OCI-LY3 (cell line): ENCODE results near the gene ATP6V1D.

Experiments
- H2AFZ ChIP-seq: fragments of 200-600, 300-600 bp; shearing (Covaris generic); 2 replicates; pipeline ENCODE4 v1.6.0; 2014; ENCODE audit warnings: antibody characterized with exemption, low read depth, low read length
- H3K27ac ChIP-seq: fragments of 200-600, 300-600 bp; sonication (generic); 2 replicates; pipeline ENCODE4 v1.5.1; 2014; ENCODE audit warnings: mild to moderate bottlenecking, low read length, moderate library complexity, mixed read lengths
- H3K27me3 ChIP-seq: fragments of 200-600, 300-600 bp; sonication (generic); 2 replicates; pipeline ENCODE4 v1.6.1; 2014; ENCODE audit warnings: low read depth, low read length, mixed read lengths
- H3K36me3 ChIP-seq: fragments of 200-600, 300-600 bp; sonication (generic); replicated peaks from 2 replicates; pipeline ENCODE3; 2014; ENCODE audit warnings: low read depth, low read length, mixed read lengths
- H3K4me1 ChIP-seq: fragments of 300-600, 200-600 bp; sonication (generic); 2 replicates; pipeline ENCODE4 v1.6.1; 2014; ENCODE audit warnings: low read length, mixed read lengths
- H3K4me2 ChIP-seq: fragments of 200-600, 300-600 bp; sonication (generic); 2 replicates; pipeline ENCODE4 v1.6.1; 2014; ENCODE audit warnings: low read length, mixed read lengths
- H3K4me3 ChIP-seq: fragments of 300-600, 200-600 bp; sonication (generic); 2 replicates; pipeline ENCODE4 v1.5.1; 2014; ENCODE audit warnings: antibody characterized with exemption, mild to moderate bottlenecking, low read length, moderate library complexity
- H3K79me2 ChIP-seq: fragments of 300-600, 200-600 bp; shearing (Covaris generic); 2 replicates; pipeline ENCODE4 v1.6.1; 2014; ENCODE audit warnings: mild to moderate bottlenecking, low read length, mixed read lengths
- H3K9ac ChIP-seq: fragments of 300-600, 200-600 bp; shearing (Covaris generic); 2 replicates; pipeline ENCODE4 v1.6.0; 2014; ENCODE audit warnings: mild to moderate bottlenecking, low read length, moderate library complexity
- H3K9me3 ChIP-seq: fragments of 200-600, 300-600 bp; shearing (Covaris generic); 2 replicates; pipeline ENCODE4 v1.6.1; 2014; ENCODE audit warnings: low read length, mixed read lengths; ENCODE audit not compliant: insufficient read depth
- H4K20me1 ChIP-seq: fragments of 200-600, 300-600 bp; sonication (generic); 2 replicates; pipeline ENCODE4 v1.6.1; 2016; ENCODE audit warnings: low read length, mixed read lengths; ENCODE audit not compliant: insufficient read depth
- CTCF ChIP-seq: fragments of 200-600, 300-600 bp; sonication (generic); IDR thresholded peaks from 2 replicates; pipeline ENCODE4 v1.5.1; 2014; ENCODE audit warnings: antibody characterized with exemption, low read length, low read depth
- EZH2phosphoT487 ChIP-seq: fragments of 200-600 bp; shearing (Covaris generic); IDR thresholded peaks from 2 replicates; pipeline ENCODE4 v1.6.1; 2018; ENCODE audit warnings: antibody characterized with exemption, mixed run types, low read depth

ATP6V1D gene

DNA sequence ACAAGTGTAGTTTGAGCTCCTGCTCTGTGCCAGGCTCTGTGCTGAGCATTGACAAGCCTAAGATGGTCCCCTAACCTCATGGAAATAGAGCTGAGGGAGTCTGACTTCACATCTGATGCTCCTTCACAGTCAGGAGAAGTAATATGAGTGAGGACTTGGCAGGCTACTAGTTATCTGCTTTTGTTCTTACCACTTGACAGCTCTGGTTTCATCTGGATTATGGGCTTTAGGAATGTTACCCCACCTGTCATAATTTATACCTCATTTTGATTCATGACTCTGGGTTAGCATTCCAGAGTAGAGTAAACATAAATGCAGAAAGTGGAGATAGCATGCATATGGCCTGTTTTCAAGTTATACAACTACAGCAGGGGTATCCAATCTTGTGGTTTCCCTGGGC, 40.5 kb downstream of the ATP6V1D start:
- Histone ChIP-seq H3K79me2 (no peaks in the 10 kb centered on the region), H3K9ac (no peak overlapping the region), H3K27me3 (no peaks in the 10 kb centered on the region), H4K20me1 (no peaks in the 10 kb centered on the region), H3K4me2 (no peak overlapping the region), H3K9me3 (no peaks in the 10 kb centered on the region), H3K4me3 (no peak overlapping the region), H2AFZ (no peak overlapping the region), H3K36me3 (peaks cover 3% of the 10 kb centered on the region), H3K4me1 (no peaks in the 10 kb centered on the region), H3K27ac (no peak overlapping the region)
- no peak for TF ChIP-seq EZH2phosphoT487
- no peak for TF ChIP-seq CTCF

- TF ChIP-seq EZH2phosphoT487 (no peak), CTCF (no peak)
- H3K36me3 ChIP-seq, result peaks cover 4% of the 10 kb centered on the region
- H3K9me3 ChIP-seq, result no peaks in the 10 kb centered on the region
- H3K79me2 ChIP-seq, result no peaks in the 10 kb centered on the region
- H3K27ac ChIP-seq, result no peak overlapping the region
- no peak overlapping the region for H3K4me3 ChIP-seq
- no peak overlapping the region for H3K9ac ChIP-seq
- no peak overlapping the region for H2AFZ ChIP-seq
- H4K20me1 ChIP-seq, result no peaks in the 10 kb centered on the region
- no peak overlapping the region for H3K4me2 ChIP-seq
- H3K27me3 ChIP-seq, result no peaks in the 10 kb centered on the region
- H3K4me1 ChIP-seq, result no peaks in the 10 kb centered on the region
Measured at GRCh38 chr14:67317822-67318221, 41.8 kb downstream of the ATP6V1D start.

DNA sequence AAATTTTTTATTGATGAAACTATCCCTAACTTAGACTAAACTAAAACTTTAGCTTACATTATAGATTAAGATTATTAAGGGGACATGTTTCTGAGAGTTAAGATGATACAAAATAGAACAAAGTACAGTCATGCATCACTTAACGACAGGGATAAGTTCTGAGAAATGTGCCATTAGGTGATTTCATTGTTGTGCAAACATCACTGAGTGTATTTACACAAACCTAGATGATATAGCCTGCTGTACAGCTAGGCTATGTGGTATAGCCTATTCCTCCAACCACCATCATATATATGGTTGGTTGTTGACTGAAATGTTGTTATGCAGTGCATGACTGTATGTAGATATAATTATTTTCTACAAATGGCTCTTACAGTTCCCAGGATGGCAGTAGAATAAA, 46.5 kb downstream of the ATP6V1D start:
- Histone ChIP-seq H3K4me1 (no peaks in the 10 kb centered on the region), H3K9me3 (no peaks in the 10 kb centered on the region), H3K27ac (no peak overlapping the region), H3K9ac (no peak overlapping the region), H3K36me3 (peaks cover 4% of the 10 kb centered on the region), H2AFZ (no peak overlapping the region), H3K4me2 (no peak overlapping the region), H3K79me2 (no peaks in the 10 kb centered on the region), H4K20me1 (no peaks in the 10 kb centered on the region), H3K27me3 (no peaks in the 10 kb centered on the region), H3K4me3 (no peak overlapping the region)
- TF ChIP-seq CTCF, result no peak
- TF ChIP-seq EZH2phosphoT487, result no peak

DNA sequence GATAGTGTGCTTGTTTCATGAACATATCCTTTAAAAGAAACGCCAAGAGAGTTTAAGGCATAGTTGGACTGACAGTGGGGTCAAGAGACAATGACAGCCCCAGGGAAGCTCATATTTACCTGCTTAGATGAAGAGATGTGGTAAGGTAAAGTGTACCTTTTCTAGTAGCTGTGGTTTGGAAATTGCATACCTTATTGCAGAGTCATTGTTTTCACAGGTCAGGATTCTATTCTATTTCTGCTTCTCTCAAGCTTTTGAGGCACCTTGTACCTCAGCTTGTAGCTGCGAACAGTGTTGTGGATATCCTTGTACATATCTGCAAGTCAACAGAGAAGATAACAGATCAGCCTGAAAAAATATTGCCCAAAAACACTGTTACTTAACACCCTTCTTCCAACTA, 47.7 kb downstream of the ATP6V1D start:
- Histone ChIP-seq H4K20me1 (no peaks in the 10 kb centered on the region), H3K4me2 (no peak overlapping the region), H3K4me1 (no peaks in the 10 kb centered on the region), H3K27ac (no peak overlapping the region), H3K79me2 (no peaks in the 10 kb centered on the region), H3K4me3 (no peak overlapping the region), H2AFZ (no peak overlapping the region), H3K9me3 (no peaks in the 10 kb centered on the region), H3K36me3 (peaks cover 4% of the 10 kb centered on the region), H3K9ac (no peak overlapping the region), H3K27me3 (no peaks in the 10 kb centered on the region)
- TF ChIP-seq CTCF, result no peak
- TF ChIP-seq EZH2phosphoT487, result no peak
